VCaP (cell line): ENCODE results near the gene DGKH.
A peak's percentile ranks its signal among the peaks of the same experiment; 100 is the strongest.

Experiments used
- H3K27ac ChIP-seq: fragments of 450-650 bp; 2 replicates; pipeline ENCODE4 v1.5.1; 2017
- CTCF ChIP-seq: fragments of 450-650 bp; conservative IDR thresholded peaks from 2 replicates; pipeline ENCODE4 v1.5.1; 2017; ENCODE audit warnings: mild to moderate bottlenecking, moderate library complexity

Gene DGKH

GRCh38 chr13:42174344-42175162, 126.1 kb downstream of the DGKH start:
- H3K27ac ChIP-seq, result no peak overlapping the region
- TF ChIP-seq CTCF, result no peak

- no peak for TF ChIP-seq CTCF
- H3K27ac ChIP-seq, result no peak overlapping the region
These were observed 127.8 kb downstream of the DGKH start for GRCh38 chr13:42176294-42176693.

- no peak overlapping the region for H3K27ac ChIP-seq
- TF ChIP-seq CTCF, result no peak
These were observed 128.7 kb downstream of the DGKH start for GRCh38 chr13:42177189-42177588.

GRCh38 chr13:42181381-42181953, 133.0 kb downstream of the DGKH start:
- TF ChIP-seq CTCF, result no peak
- H3K27ac ChIP-seq, result peak overlapping the region; percentile 19; the same call in 1 of the 2 replicates

GRCh38 chr13:42189061-42189460, 140.6 kb downstream of the DGKH start:
- TF ChIP-seq CTCF, result no peak
- H3K27ac ChIP-seq, result no peak overlapping the region

GRCh38 chr13:42190529-42190928, 142.1 kb downstream of the DGKH start:
- H3K27ac ChIP-seq, result no peak overlapping the region
- no peak for TF ChIP-seq CTCF

GRCh38 chr13:42211704-42212464, 163.4 kb downstream of the DGKH start:
- TF ChIP-seq CTCF, result no peak
- no peak overlapping the region for H3K27ac ChIP-seq
